Loucy (cell line): ENCODE measurements around the gene PTGFRN.

ENCODE experiments used
- H2AFZ ChIP-seq: fragments of 200-600 bp; sonication (generic); 2 replicates; pipeline ENCODE4 v1.6.0; 2016; ENCODE audit warnings: antibody characterized with exemption, mild to moderate bottlenecking, low read length, moderate library complexity
- H3F3A ChIP-seq: fragments of 200-600 bp; 2 replicates; pipeline ENCODE4 v1.6.0; 2016; ENCODE audit warnings: antibody characterized with exemption, low read depth, mild to moderate bottlenecking
- H3K27me3 ChIP-seq: fragments of 200-600 bp; sonication (generic); 2 replicates; pipeline ENCODE4 v1.6.1; 2014; ENCODE audit warnings: low read length, mild to moderate bottlenecking; ENCODE audit not compliant: insufficient read depth, poor library complexity, severe bottlenecking
- H3K36me3 ChIP-seq: fragments of 200-600 bp; sonication (generic); 2 replicates; pipeline ENCODE4 v1.6.1; 2016; ENCODE audit warnings: low read length; ENCODE audit not compliant: insufficient read depth
- H3K4me1 ChIP-seq: fragments of 200-600 bp; sonication (generic); 2 replicates; pipeline ENCODE4 v1.5.1; 2014; ENCODE audit warnings: low read length, mild to moderate bottlenecking; ENCODE audit not compliant: insufficient read depth, poor library complexity, severe bottlenecking
- H3K4me2 ChIP-seq: fragments of 200-600 bp; sonication (generic); 2 replicates; pipeline ENCODE4 v1.6.0; 2014; ENCODE audit warnings: antibody characterized with exemption, low read length, low read depth, mild to moderate bottlenecking; ENCODE audit not compliant: poor library complexity, severe bottlenecking
- H3K4me3 ChIP-seq: fragments of 200-600 bp; sonication (generic); 2 replicates; pipeline ENCODE4 v1.5.1; 2014; ENCODE audit warnings: low read length, mild to moderate bottlenecking, mixed read lengths; ENCODE audit not compliant: poor library complexity, severe bottlenecking
- H3K79me2 ChIP-seq: fragments of 200-600 bp; sonication (generic); 2 replicates; pipeline ENCODE4 v1.6.1; 2014; ENCODE audit warnings: low read length; ENCODE audit not compliant: insufficient read depth
- H3K9ac ChIP-seq: fragments of 200-600 bp; sonication (generic); 2 replicates; pipeline ENCODE4 v1.6.0; 2014; ENCODE audit warnings: mild to moderate bottlenecking, low read depth, low read length, moderate library complexity; ENCODE audit not compliant: poor library complexity, severe bottlenecking
- H3K9me2 ChIP-seq: fragments of 200-600 bp; sonication (generic); replicated peaks from 2 replicates; pipeline ENCODE4 v1.6.1; 2016; ENCODE audit warnings: low read depth, low read length, mixed read lengths
- H3K9me3 ChIP-seq: fragments of 200-600 bp; sonication (generic); 2 replicates; pipeline ENCODE4 v1.6.1; 2014; ENCODE audit warnings: mild to moderate bottlenecking, antibody characterized with exemption, low read length, low read depth; ENCODE audit not compliant: insufficient read depth
- H4K20me1 ChIP-seq: fragments of 200-600 bp; sonication (generic); 2 replicates; pipeline ENCODE4 v1.6.0; 2014; ENCODE audit warnings: antibody characterized with exemption, low read length, mild to moderate bottlenecking; ENCODE audit not compliant: insufficient read depth, poor library complexity, severe bottlenecking
- CTCF ChIP-seq: fragments of 200-600 bp; sonication (generic); conservative IDR thresholded peaks from 2 replicates; pipeline ENCODE4 v1.5.1; 2014; ENCODE audit warnings: mild to moderate bottlenecking, antibody characterized with exemption, low read length
- EZH2phosphoT487 ChIP-seq: fragments of 200-600 bp; IDR thresholded peaks from 2 replicates; pipeline ENCODE4 v1.6.1; 2018; ENCODE audit warnings: antibody characterized with exemption, mild to moderate bottlenecking, moderate library complexity, borderline replicate concordance

The PTGFRN gene

GRCh38 chr1:116956378-116956777 is 46.7 kb downstream of the PTGFRN start:
- Histone ChIP-seq H3F3A (no peaks in the 10 kb centered on the region), H3K36me3 (no peaks in the 10 kb centered on the region), H3K9me2 (no peaks in the 10 kb centered on the region), H4K20me1 (no peaks in the 10 kb centered on the region), H2AFZ (no peak overlapping the region), H3K79me2 (no peaks in the 10 kb centered on the region), H3K9ac (no peak overlapping the region), H3K4me2 (no peak overlapping the region), H3K4me1 (no peaks in the 10 kb centered on the region), H3K9me3 (no peaks in the 10 kb centered on the region), H3K27me3 (peaks cover 59% of the 10 kb centered on the region), H3K4me3 (no peak overlapping the region)
- TF ChIP-seq CTCF (no peak), EZH2phosphoT487 (no peak)

- no peaks in the 10 kb centered on the region for H3K9me2 ChIP-seq
- H3K4me2 ChIP-seq: no peak overlapping the region
- H3K36me3 ChIP-seq: no peaks in the 10 kb centered on the region
- H3F3A ChIP-seq: no peaks in the 10 kb centered on the region
- H2AFZ ChIP-seq: no peak overlapping the region
- H3K27me3 ChIP-seq: peaks cover 56% of the 10 kb centered on the region
- no peaks in the 10 kb centered on the region for H3K79me2 ChIP-seq
- H4K20me1 ChIP-seq: no peaks in the 10 kb centered on the region
- no peaks in the 10 kb centered on the region for H3K9me3 ChIP-seq
- H3K4me1 ChIP-seq: peaks cover 4% of the 10 kb centered on the region
- no peak overlapping the region for H3K9ac ChIP-seq
- TF ChIP-seq EZH2phosphoT487 (no peak), CTCF (no peak)
- no peak overlapping the region for H3K4me3 ChIP-seq
These were observed 47.9 kb downstream of the PTGFRN start for GRCh38 chr1:116957646-116958045.

- H3K36me3 ChIP-seq: no peaks in the 10 kb centered on the region
- H4K20me1 ChIP-seq: no peaks in the 10 kb centered on the region
- H3K9me3 ChIP-seq: no peaks in the 10 kb centered on the region
- no peaks in the 10 kb centered on the region for H3K9me2 ChIP-seq
- H3K4me3 ChIP-seq: no peak overlapping the region
- H3F3A ChIP-seq: no peaks in the 10 kb centered on the region
- no peak overlapping the region for H3K9ac ChIP-seq
- peaks cover 52% of the 10 kb centered on the region for H3K27me3 ChIP-seq
- TF ChIP-seq CTCF: no peak
- TF ChIP-seq EZH2phosphoT487: no peak
- peaks cover 9% of the 10 kb centered on the region for H3K4me1 ChIP-seq
- H3K4me2 ChIP-seq: no peak overlapping the region
- no peaks in the 10 kb centered on the region for H3K79me2 ChIP-seq
- no peak overlapping the region for H2AFZ ChIP-seq
These were observed 48.4 kb downstream of the PTGFRN start for GRCh38 chr1:116958110-116958509.
